Measurements from ENCODE around the gene SDK1.

The SDK1 gene

GRCh38 chr7:4025694-4026615 is 724.9 kb downstream of the SDK1 start:
- H3K4me3 ChIP-seq (ENCODE audit: low read depth, low read length): no peak overlapping the region
- DNase-seq (ENCODE audit: low read depth): no peak
- TF ChIP-seq CTCF (IDR thresholded peaks at IDR 0.05; ENCODE audit: insufficient read depth, low read depth, low read length, missing control alignments): no peak

- no peak for DNase-seq (ENCODE audit: low read depth)
Measured at GRCh38 chr7:4026941-4027486, 726.0 kb downstream of the SDK1 start.

GRCh38 chr7:4028221-4028620 is 727.2 kb downstream of the SDK1 start:
- no peak for DNase-seq (ENCODE audit: low read depth)
- no peak overlapping the region for H3K4me3 ChIP-seq (ENCODE audit: low read depth, low read length)
- no peak for TF ChIP-seq CTCF (IDR thresholded peaks at IDR 0.05; ENCODE audit: insufficient read depth, low read depth, low read length, missing control alignments)

More at GRCh38 chr7:4026941-4027486, 726.0 kb downstream of the SDK1 start:
- no peak for TF ChIP-seq CTCF (IDR thresholded peaks at IDR 0.05; ENCODE audit: insufficient read depth, low read depth, low read length, missing control alignments)
- H3K4me3 ChIP-seq (ENCODE audit: low read depth, low read length): no peak overlapping the region

GRCh38 chr7:4029941-4030340 is 728.9 kb downstream of the SDK1 start:
- no peak overlapping the region for H3K4me3 ChIP-seq (ENCODE audit: low read depth, low read length)
- DNase-seq (ENCODE audit: low read depth): no peak

GRCh38 chr7:4030346-4030950 is 729.4 kb downstream of the SDK1 start:
- DNase-seq (ENCODE audit: low read depth): no peak
- H3K4me3 ChIP-seq (ENCODE audit: low read depth, low read length): no peak overlapping the region
- TF ChIP-seq CTCF (IDR thresholded peaks at IDR 0.05; ENCODE audit: insufficient read depth, low read depth, low read length, missing control alignments): no peak

More at GRCh38 chr7:4029941-4030340, 728.9 kb downstream of the SDK1 start:
- no peak for TF ChIP-seq CTCF (IDR thresholded peaks at IDR 0.05; ENCODE audit: insufficient read depth, low read depth, low read length, missing control alignments)

- H3K4me3 ChIP-seq (ENCODE audit: low read depth, low read length): no peak overlapping the region
- TF ChIP-seq CTCF (IDR thresholded peaks at IDR 0.05; ENCODE audit: insufficient read depth, low read depth, low read length, missing control alignments): no peak
- no peak for DNase-seq (ENCODE audit: low read depth)
Measured at GRCh38 chr7:4033996-4034395, 732.9 kb downstream of the SDK1 start.
